HUES6 (cell line): ENCODE results near the gene TPO.

ENCODE experiments used
- H3K27ac ChIP-seq: 2 replicates; pipeline ENCODE4 v1.7.0; 2013; ENCODE audit warnings: low read depth, mild to moderate bottlenecking, low read length, inconsistent platforms
- H3K27me3 ChIP-seq: 2 replicates; pipeline ENCODE4 v1.6.1; 2013; ENCODE audit warnings: low read length; ENCODE audit not compliant: control insufficient read depth, insufficient read depth
- H3K36me3 ChIP-seq: 2 replicates; pipeline ENCODE4 v1.6.1; 2013; ENCODE audit warnings: low read length; ENCODE audit not compliant: control insufficient read depth, insufficient read depth
- H3K4me1 ChIP-seq: 2 replicates; pipeline ENCODE4 v1.6.1; 2013; ENCODE audit warnings: low read length; ENCODE audit not compliant: control insufficient read depth, insufficient read depth
- H3K4me3 ChIP-seq: 2 replicates; pipeline ENCODE4 v1.5.1; 2013; ENCODE audit warnings: low read depth, low read length
- H3K9ac ChIP-seq: one replicate; pipeline ENCODE4 v1.6.1; 2013; ENCODE audit warnings: mild to moderate bottlenecking, low read length
- H3K9me3 ChIP-seq: 2 replicates; pipeline ENCODE4 v1.6.1; 2013; ENCODE audit warnings: low read depth, low read length; ENCODE audit not compliant: control insufficient read depth, insufficient read depth

Gene TPO

DNA sequence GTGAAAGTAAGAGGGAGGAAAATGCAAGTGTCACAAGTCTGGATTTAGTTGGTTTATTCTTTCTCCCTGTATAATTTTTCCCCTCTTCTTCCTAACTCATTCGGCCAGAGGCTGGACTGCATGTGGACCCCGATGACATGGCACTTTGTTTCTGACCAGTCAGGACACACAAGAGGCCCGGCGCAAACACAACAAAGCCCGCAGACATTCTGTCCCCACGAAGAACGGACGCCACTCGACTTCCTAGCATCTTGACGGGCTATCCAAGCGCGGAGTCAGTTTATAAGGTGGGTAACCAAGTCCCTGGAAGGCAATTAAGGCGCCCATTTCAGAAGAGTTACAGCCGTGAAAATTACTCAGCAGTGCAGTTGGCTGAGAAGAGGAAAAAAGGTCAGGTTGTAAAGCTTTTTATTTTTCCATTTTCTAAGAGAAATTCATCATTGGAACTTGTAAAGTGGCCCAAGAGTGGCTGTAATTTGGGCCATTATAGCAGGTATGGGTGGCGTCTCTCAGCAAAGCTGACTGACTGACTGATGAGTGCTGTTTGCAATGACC, at the start of gene TPO:
Gene TPO, plus strand, starts transcription at position 308 of the 555 bp plus-strand sequence. CDS start 946 bp downstream, outside the sequence.
- no peak within 1 kb of the TSS for H3K4me3 ChIP-seq
- no peak within 1 kb of the TSS for H3K27ac ChIP-seq
- H3K9me3 ChIP-seq = no peaks in the 10 kb centered on the region
- no peaks in the 10 kb centered on the region for H3K27me3 ChIP-seq
- H3K9ac ChIP-seq = no peak within 1 kb of the TSS
- H3K4me1 ChIP-seq = no peaks in the 10 kb centered on the region; the same call in 1 of the 2 replicates
- no peaks in the 10 kb centered on the region for H3K36me3 ChIP-seq

DNA sequence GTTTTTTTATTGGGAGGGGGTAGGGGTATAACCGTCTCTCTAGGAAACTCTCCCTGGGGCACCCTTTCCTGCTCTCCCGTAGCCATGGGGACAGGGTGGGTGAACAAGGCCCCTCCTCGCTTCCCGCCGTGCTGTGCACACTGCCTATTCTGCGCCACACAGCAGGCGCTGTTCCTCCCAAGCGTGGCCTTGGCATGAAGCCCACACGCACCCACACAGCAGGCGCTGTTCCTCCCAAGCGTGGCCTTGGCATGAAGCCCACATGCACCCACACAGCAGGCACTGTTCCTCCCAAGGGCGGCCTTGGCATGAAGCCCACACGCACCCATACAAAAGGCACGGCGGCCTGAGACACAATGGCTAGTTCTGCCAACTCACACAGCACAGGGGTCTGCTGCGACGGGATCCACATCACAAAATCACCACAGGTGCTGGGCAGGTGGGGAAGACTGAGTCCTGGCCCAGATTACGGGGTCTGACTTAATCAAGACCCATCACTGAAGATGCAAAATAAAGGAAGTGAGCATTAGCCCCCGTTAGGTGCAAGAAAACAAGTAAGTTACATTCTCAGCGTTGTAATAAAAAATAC, 46.6 kb upstream of the TPO start:
- Histone ChIP-seq H3K36me3 (no peaks in the 10 kb centered on the region), H3K9ac (no peak overlapping the region), H3K27me3 (no peaks in the 10 kb centered on the region)

DNA sequence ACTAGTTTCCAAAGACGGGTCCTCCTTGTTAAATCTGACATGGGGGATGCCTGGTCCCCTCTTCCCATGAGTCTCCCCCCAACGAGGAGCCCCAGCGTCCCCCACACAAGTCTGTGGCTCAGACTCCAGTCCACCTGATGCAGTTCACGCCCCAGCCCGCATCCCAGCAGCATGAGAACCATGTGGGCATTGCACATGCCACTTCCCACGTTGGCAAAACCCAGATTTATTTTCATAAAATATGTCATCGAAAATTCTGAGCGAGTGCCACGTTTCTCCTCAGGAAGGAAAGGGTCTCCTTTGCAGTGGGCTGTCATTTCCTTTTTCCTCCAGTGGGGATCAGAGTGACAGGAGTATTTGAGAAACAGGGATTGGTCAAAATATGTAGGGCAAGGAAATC, 45.7 kb upstream of the TPO start:
- Histone ChIP-seq H3K27ac (no peak overlapping the region), H3K27me3 (no peaks in the 10 kb centered on the region), H3K4me3 (no peak overlapping the region), H3K9me3 (no peaks in the 10 kb centered on the region), H3K4me1 (no peaks in the 10 kb centered on the region), H3K36me3 (no peaks in the 10 kb centered on the region), H3K9ac (no peak overlapping the region)

More for the DNA sequence above, 46.6 kb upstream of the TPO start:
- Histone ChIP-seq H3K27ac (no peak overlapping the region), H3K4me3 (no peak overlapping the region), H3K9me3 (0 out of 2 replicates have a peak, but pooled peaks cover 5% of the 10 kb centered on the region), H3K4me1 (no peaks in the 10 kb centered on the region)

DNA sequence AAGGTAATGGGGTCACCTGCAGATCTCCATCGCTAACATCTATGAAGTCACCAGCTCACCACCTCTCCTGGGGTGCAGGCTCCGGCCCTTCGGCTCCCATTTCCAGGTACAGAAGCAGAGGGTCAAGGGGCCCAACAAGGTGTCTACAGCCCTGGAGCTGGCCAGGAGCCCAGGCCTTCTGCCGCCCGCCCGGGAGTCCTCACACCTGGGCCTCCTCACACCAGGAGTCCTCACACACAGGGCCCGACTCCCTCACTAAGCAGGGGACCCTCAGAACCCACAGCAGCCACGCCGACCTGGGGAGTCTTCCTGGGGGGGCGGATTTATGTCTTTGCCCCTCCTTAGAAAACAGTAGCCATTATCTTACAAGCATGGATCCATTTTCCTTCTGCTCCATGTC, 43.4 kb upstream of the TPO start:
- Histone ChIP-seq H3K27ac (no peak overlapping the region), H3K4me1 (no peaks in the 10 kb centered on the region), H3K9ac (no peak overlapping the region), H3K9me3 (no peaks in the 10 kb centered on the region), H3K36me3 (no peaks in the 10 kb centered on the region), H3K27me3 (no peaks in the 10 kb centered on the region), H3K4me3 (no peak overlapping the region)

DNA sequence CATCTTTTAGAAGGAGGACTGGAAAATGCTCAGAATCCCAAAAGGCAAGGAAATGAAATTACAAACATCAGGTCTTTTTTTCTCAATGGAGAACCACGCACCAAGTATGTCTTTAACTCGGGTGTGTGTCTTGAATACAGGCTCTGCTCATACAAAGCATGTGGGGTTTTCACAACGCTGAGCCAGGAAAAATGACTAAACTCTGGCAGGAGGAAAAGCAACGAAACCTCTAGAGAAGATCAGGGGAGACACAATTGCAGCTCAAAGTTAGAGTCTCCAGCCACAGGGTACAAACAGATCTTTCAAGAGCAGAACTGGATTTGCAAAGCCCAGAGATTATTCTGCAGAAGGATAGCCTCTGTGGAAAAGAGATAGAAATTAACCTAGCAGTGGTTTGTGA, 42.8 kb upstream of the TPO start:
- H3K27ac ChIP-seq = no peak overlapping the region
- no peak overlapping the region for H3K9ac ChIP-seq
- H3K27me3 ChIP-seq = no peaks in the 10 kb centered on the region
- H3K36me3 ChIP-seq = no peaks in the 10 kb centered on the region
- H3K4me3 ChIP-seq = no peak overlapping the region
- H3K9me3 ChIP-seq = no peaks in the 10 kb centered on the region
- H3K4me1 ChIP-seq = no peaks in the 10 kb centered on the region

DNA sequence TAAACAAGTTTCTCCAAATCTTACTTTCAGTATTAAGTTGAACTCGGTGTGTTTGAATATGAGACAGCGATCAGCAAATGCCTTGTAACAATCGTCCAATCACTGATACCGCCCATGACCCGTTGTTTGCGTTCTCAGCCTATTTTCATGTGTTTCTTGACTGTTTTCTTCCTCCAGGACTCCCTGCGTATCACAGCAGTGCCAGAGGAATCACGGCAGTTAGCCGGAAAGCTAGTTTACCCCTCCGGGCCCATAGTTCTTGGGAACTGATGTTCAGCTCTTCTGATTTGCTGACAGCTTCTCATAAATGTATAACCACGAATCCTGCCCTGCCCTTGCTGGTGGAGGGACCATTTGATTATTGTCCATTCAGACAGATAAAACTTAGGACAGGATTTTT, 42.2 kb upstream of the TPO start:
- Histone ChIP-seq H3K9ac (no peak overlapping the region), H3K4me1 (no peaks in the 10 kb centered on the region), H3K27ac (no peak overlapping the region), H3K4me3 (no peak overlapping the region), H3K9me3 (no peaks in the 10 kb centered on the region), H3K27me3 (no peaks in the 10 kb centered on the region), H3K36me3 (no peaks in the 10 kb centered on the region)

DNA sequence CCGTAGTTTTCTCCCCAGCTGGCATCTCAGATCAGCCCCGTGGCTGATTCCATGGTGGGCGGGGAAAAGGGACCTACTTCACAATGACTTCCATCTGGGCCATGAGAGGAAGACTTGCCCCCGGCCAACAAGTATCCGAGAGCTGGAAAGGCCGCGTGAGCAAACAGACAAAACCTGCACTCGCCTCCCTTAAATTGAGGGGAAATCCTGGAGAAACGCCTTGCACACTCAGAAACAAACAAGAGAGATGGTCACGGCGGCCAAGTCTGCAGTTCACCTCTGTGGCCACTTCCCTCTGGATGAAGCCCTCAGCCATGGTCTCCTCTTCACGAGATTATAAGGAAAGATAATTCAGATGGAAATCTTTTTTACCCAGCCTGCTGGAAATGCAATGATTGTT, 39.4 kb upstream of the TPO start:
- no peaks in the 10 kb centered on the region for H3K27me3 ChIP-seq
- H3K9ac ChIP-seq = no peak overlapping the region
- H3K36me3 ChIP-seq = no peaks in the 10 kb centered on the region
- no peaks in the 10 kb centered on the region for H3K9me3 ChIP-seq
- no peak overlapping the region for H3K4me3 ChIP-seq
- H3K27ac ChIP-seq = no peak overlapping the region
- H3K4me1 ChIP-seq = no peaks in the 10 kb centered on the region

DNA sequence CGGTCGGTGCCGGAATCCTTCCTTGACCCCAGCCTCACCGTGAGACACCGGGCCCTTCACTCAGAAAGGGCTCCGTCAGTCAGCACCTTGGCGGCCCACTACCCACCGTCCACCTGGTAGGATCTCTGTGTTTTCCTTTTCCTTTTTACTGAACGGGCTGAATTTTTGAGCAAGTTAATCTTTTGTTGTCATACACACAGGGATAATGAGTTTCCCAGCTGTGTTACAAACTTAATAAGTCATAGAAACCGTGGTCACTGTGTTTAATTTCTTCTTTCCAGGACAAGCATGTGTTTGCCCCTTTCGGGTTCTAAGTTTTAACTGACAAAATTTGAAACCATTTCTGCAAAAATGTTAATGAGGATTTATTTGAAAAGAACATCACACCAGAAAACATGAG, 39.0 kb upstream of the TPO start:
- Histone ChIP-seq H3K4me3 (no peak overlapping the region), H3K9me3 (no peaks in the 10 kb centered on the region), H3K36me3 (no peaks in the 10 kb centered on the region), H3K4me1 (no peaks in the 10 kb centered on the region), H3K27ac (no peak overlapping the region), H3K27me3 (no peaks in the 10 kb centered on the region), H3K9ac (no peak overlapping the region)

DNA sequence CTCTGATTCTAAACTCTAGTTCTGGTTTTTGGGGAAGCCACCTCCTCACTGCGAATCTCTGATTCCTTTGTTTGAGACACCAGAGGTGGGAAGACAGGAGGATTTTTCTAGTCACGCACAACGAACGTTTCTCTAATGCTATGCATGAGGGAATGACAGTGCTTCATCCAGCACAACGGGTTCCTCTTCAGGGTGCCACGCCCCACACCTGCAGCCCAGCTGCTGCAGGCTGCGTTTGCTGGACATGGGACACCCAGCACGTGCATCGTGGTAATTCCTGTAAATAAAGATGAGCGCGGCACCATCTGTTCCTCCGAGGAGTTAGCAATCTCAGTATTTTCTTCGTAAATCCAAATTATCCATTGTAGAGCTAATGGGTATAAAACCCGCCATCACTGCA, 37.5 kb upstream of the TPO start:
- H3K4me1 ChIP-seq = no peaks in the 10 kb centered on the region
- H3K27ac ChIP-seq = no peak overlapping the region
- no peaks in the 10 kb centered on the region for H3K36me3 ChIP-seq
- H3K27me3 ChIP-seq = no peaks in the 10 kb centered on the region
- no peak overlapping the region for H3K4me3 ChIP-seq
- H3K9me3 ChIP-seq = no peaks in the 10 kb centered on the region
- H3K9ac ChIP-seq = no peak overlapping the region

DNA sequence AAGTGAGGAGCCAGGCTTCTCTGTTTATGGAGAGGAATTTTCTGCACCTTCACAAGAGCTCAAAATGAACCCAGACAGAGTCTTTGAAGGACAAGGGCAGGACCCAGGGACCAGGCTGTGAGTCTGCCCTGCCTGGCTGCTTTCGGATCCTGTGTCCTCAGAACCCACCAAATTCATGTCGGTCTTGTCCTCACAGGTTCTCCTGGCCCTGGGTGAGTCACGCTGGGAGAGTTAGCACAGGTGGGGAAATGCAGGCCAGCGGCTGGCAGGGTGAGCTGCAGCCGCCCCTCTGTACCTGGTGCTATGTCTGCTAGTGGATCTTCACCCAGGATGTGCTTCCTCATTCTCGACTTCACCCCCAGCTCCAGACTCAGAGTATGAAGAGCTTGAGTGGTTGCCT, 35.8 kb upstream of the TPO start:
- no peaks in the 10 kb centered on the region for H3K27me3 ChIP-seq
- H3K4me1 ChIP-seq = peaks cover 8% of the 10 kb centered on the region; the same call in 1 of the 2 replicates
- H3K9me3 ChIP-seq = no peaks in the 10 kb centered on the region
- no peak overlapping the region for H3K4me3 ChIP-seq
- no peak overlapping the region for H3K27ac ChIP-seq
- H3K9ac ChIP-seq = no peak overlapping the region
- no peaks in the 10 kb centered on the region for H3K36me3 ChIP-seq

DNA sequence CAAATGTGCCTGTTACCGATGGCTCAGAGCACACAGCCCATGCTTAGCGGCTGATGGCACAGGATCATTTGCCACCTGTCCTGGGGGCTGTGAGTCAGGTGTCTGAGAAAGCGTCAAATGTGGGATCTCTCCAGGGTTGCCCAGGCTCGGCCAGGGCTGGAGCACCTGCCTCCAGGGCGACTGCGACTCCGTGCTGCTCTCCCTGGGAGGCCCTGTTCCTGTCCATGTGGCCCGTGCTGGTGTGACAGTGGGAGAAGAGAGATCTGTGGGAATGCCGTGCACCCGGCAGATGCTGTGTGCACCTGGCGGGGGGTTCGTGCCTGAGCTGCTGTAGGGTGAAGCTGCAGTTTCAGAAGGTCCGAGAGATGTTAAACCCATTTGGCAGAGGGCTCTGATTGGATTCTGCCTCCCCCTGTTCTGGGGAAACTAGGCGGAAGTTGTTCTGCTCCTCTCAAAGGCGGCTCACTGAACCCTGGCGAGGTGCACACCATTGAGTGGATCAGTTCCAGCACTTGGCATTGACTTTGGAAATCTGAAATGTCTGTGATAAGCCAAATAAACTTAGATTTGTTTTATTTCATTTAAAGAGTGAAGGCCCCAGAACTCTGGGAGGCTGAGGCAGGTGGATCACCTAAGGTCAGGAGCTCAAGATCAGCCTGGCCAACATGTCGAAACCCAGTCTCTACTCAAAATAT, 34.7 kb upstream of the TPO start:
- Histone ChIP-seq H3K27me3 (no peaks in the 10 kb centered on the region), H3K9me3 (no peaks in the 10 kb centered on the region), H3K9ac (no peak overlapping the region), H3K4me3 (no peak overlapping the region), H3K4me1 (peaks cover 8% of the 10 kb centered on the region; the same call in 1 of the 2 replicates), H3K27ac (no peak overlapping the region), H3K36me3 (no peaks in the 10 kb centered on the region)
